NK-92 (cell line): ENCODE data around the gene HBP1.
"Not testable (repeated sequence)": the region's sequence is repeated elsewhere in the genome, so short reads cannot be mapped to it uniquely, and the experiment has no call there.

ENCODE experiments used
- DNase-seq: peaks from one replicate; lab custom pipeline; 2025; ENCODE audit not compliant: unreplicated experiment; lab: John Stamatoyannopoulos, UW

HBP1 gene

GRCh38 chr7:107168233-107169119 is at the start of gene HBP1:
TSS of gene HBP1 (plus strand) at chr7:107169003. CDS start at chr7:107179894, 10,891 bp downstream.
- peak; percentile 97 for DNase-seq

DNA sequence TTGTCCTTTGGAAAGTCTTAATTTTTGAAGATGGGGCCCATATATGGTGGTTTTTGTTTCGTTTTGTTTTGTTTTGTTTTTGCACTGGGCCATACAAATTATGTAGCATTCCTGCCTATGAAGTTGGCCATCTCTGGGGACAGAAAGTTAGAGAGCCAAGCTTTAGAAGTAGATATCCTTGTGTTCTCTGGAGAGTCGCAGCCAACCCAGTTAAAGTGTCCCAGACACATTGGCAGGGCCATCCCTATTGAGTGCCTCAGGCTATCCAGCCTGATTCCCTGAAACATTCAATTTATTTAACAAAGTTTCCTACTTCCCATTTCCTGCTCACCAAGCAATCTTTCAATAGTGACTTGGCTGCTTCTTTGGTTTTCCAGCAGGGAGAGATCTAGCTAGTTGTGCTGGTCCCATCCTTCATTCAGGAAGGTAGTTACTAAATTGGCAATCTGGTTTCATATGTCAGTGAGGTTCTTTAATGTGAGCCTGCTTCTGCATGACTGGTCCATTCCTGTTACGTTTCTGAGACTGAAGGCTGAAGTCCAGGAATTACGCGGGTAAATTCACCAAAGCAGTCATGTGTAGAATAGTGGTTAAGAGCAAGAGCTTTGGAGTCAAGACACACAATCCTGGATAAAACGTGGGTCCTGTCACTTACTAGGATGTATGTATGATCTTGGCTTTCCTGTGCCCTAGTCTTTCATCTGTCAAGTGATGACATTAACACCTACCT is 49.3 kb upstream of the HBP1 start:
- no peak for DNase-seq

DNA sequence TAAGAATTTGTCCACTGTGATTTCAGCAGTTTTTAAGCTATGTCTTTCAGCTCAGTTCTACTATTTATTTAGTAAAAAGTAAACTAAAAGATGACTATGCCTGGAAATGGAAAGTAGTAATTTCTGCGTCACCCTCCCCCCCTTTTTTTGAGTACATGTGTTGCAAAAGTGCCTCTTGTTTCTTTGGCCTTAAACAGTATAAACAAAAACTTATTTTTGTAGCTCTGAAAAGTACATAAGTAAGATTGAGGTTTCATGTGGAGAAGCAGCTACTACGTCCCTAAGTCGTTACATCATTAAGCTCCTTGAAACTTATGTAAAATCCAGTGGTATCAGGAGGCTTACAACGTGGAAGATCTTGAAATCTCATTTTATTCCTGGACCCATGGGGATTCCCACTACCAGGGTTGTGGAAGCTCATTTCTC is 46.3 kb upstream of the HBP1 start:
- DNase-seq, result no peak

DNA sequence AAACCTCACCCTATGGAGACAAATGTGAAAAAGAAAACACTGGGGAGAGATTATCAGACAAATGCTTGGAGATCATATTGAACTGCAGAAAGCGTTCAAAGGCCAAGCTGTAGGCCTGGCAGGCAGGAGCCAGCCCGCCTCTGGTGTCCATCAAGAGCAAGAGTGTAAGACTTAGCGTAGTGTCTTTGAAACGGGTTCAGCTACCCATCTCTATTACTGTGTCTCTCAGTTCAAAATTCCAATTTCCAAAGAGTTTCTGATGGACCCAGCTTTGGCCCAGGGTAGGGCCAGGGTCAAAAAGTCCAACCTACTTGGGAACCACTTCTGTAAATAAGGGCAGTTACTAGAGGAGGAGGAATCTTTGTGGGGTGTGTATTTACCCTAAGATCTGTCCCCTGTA is 45.4 kb upstream of the HBP1 start:
- DNase-seq, result no peak

DNA sequence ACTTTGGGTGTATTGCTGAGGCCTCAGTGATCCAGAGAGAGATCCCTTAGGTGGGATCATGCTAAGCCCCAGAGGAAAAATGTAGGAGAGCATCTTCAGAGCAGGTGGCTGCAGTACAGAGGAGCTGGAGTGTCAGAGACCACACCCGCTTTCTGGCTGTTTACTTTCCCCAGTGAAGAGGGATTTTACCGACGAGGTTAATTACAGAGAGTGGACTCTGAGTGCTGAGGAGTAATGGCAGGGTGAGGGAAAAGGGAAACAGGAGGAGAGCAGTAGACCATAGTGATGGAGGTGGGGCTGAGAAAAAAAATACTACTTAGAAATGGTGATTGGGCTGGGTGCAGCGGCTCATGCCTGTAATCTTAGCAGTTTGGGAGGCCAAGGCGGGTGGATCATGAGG is 43.3 kb upstream of the HBP1 start:
- no peak for DNase-seq

GRCh38 chr7:107128217-107128616 is 40.6 kb upstream of the HBP1 start:
- no peak for DNase-seq

DNA sequence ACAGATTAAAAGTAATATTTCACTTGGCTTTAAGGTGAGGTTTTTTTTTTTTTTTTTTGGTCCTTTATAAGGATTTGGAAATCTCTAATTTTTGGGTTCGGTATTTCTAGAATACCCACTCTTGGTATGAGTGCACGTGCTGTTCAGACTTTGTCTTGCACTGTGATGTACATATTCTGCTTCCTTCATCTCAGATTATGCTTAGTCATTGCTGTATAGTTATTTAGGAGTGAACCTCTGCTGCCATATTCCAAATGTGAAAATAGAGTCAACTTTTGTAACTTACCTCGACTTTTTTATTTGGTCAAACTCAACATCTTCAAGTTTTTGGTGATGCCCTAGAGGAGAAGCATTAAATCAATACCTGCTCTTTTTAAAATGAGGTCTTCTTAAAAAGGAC is 40.1 kb upstream of the HBP1 start:
- no peak for DNase-seq

DNA sequence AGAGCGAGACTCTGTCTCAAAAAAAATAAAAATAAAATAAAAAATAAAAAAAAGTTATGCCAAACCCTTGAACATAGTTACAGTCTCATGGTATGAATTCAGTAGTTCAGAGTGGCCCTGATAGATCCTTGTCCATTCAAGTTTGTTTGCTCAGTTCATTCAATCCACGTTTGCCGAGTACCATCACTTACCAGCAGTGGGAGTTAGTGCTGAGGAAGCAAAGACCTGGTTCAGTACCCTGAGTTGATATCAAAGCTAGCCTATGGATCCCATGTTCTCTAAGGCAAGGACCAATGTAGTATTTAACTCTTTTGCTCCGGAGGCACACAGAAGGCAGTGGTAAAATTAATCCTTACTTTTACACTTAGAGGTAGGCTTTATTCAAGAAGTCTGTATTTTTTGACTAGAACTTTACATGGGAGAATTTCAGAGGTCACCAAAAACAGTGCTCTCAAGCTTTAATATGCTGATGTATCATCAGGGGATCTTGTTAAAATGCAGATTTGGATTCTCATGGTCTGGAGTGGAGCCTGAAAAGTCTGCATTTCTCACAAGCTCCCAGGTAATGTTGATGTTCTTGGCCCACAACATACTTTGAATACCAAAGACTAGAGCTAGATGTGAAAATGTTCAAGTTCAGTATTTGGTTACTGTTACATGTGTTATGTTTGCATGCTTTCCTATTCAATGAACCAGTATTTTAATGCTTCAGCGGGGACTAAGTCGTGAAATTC is 38.1 kb upstream of the HBP1 start:
- DNase-seq, result no peak

DNA sequence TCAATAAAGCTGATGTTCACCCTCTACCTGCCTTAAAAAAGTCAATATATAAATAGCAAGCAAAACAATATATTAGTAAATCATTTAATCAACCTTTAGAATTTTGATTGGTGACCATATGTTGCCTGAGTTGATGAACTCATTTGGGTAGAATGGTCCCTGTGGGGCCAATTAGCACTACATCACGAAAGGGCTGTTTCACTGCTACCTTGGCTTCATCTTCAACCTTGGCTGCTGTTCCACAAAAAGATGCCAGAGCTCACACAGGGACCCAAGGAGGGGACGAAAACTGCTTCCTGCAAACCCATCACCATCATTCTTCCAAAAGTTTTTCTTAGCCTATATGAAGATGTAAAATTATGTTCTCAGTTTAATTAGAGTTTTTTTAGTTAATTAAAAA is 35.4 kb upstream of the HBP1 start:
- no peak for DNase-seq

DNA sequence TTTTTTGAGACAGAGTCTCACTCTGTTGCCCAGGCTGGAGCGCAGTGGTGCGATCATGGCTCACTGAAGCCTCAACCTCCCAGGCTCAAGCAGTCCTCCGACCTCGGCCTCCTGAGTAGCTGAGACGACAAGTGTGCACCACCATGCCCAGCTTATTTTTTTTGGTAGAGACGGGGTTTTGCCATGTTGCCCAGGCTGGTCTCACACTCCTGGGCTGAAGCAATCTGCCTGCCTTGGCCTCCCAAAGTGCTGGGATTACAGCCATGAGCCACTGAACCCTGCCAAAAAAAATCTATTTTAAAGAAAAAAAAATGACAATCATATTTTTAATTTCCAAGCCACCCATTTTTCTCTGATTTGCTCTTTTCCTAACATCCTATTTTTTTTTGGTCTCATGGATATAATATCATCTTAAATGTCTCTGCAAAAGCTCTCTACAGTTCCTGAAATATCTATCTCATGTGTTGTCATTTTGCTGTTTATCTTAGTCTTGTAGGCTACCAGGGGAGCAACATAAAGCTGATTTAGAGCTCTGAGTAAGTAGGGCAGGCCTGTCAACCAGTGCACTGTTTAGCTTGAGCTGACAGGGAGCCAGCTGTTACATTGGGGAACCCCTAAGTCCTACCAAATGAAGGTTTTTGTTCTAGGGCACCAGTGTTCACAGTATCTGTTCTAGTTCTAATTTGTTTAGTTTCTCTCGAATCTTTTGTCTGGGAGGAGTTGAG is 29.9 kb upstream of the HBP1 start:
- DNase-seq, result no peak

- not testable (repeated sequence) for DNase-seq
Observed at GRCh38 chr7:107143875-107144274, 24.9 kb upstream of the HBP1 start.

DNA sequence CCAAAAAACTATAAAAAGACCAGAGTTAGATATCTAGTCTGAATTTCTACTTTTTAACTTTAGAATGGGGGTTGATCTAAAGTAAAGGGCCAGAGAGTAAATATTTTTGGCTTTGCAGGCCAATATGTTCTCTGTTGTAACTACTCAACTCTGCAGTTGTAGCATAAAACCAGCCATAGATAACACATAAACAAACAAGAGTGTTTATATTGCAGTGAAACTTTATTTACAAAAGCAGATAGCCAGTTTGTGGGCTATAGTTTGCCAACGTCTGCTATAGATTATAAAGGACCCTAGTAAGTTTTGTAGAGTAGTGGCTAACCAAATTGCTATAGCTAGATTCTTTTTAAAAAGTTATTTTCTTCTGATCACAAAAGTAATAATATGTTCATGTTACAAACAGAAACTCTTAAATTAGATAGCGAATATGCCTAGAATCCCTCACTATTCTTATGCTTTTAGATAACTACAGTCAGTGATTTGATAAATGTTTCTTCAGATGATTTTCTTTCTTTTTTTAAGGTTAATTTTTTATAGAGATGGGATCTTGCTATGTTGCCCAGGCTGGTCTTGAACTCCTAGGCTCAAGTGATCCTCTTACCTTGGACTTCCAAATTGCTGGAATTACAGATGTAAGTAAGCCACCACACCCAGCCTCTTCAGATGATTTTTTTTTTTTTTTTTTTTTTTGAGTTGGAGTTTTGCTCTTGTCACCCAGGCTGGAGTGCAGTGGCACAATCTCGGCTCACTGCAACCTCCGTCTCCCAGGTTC is 23.6 kb upstream of the HBP1 start:
- DNase-seq, result no peak

GRCh38 chr7:107147464-107148393 is 21.1 kb upstream of the HBP1 start:
- DNase-seq, result no peak

GRCh38 chr7:107148721-107149120 is 20.1 kb upstream of the HBP1 start:
- no peak for DNase-seq

DNA sequence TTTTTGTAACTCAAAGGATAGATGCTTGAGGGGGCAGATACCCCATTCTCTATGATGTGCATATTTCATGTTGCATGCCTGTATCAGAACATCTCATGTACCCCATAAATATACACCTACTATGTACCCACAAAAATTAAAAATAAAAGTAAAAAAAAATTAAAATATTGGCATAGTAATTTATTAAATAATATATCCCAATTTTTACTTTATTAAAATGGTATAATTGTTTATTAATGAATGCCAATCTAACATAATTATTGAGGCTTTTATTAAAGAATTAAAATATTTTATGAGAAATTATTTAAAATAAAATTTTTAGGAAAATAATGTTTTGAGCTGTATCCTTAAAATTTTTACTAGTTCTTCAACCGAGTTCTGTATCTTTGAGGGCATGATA is 18.9 kb upstream of the HBP1 start:
- DNase-seq, result no peak

- no peak for DNase-seq
Observed at GRCh38 chr7:107150375-107151073, 18.3 kb upstream of the HBP1 start.

GRCh38 chr7:107151538-107151937 is 17.3 kb upstream of the HBP1 start:
- DNase-seq, result no peak

DNA sequence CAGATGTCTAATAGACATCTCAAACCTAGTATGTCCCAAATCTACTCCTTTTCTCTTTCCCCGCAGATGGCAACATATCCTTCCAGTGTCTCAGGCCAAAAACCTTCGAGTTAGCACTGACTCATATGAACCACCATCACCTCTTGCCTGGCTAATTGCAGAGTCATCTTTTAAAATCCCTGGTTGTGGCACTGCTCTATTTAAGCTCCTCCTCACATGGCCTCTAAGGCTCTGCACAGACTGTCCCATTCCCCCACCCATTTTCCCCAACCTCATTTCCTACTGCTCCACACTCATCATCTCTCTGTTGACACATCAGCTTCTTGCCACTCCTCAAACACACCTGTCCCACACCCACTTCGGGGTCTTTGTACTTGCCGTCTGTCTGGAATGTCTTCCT is 16.8 kb upstream of the HBP1 start:
- no peak for DNase-seq

- no peak for DNase-seq
Observed at GRCh38 chr7:107154826-107155225, 14.0 kb upstream of the HBP1 start.
